Bronchial epithelial cell (primary cell): ENCODE data around the gene PITPNM3. TPM values are rescaled to one million over a fixed set of nuclear protein-coding genes. Genes with fewer than 3 reads are reported as not detected.
"Not testable (repeated sequence)": the region's sequence is repeated elsewhere in the genome, so short reads cannot be mapped to it uniquely, and the experiment has no call there.

ENCODE experiments used
- DNase-seq: peaks from one replicate; pipeline ENCODE4 v3.0.0-alpha.2; 2010; ENCODE audit warnings: low read depth
- FAIRE-seq: peaks from 2 replicates; lab custom pipeline; 2011; peaks lifted over from hg19 to GRCh38; lab: Jason Lieb, UNC
- H3K27me3 ChIP-seq: 2 replicates; pipeline ENCODE4 v1.5.1; 2011; ENCODE audit warnings: low read length; ENCODE audit not compliant: control insufficient read depth, insufficient read depth
- H3K36me3 ChIP-seq: 2 replicates; pipeline ENCODE4 v1.5.1; 2011; ENCODE audit warnings: low read length; ENCODE audit not compliant: control insufficient read depth, insufficient read depth
- H3K4me3 ChIP-seq: 2 replicates; pipeline ENCODE4 v1.5.1; 2011; ENCODE audit warnings: mild to moderate bottlenecking, low read depth, low read length, control low read depth
- CTCF ChIP-seq: IDR thresholded peaks from 2 replicates; pipeline ENCODE4 v1.5.1; 2011; ENCODE audit warnings: mild to moderate bottlenecking, moderate library complexity, low read length, control low read depth, inconsistent platforms; ENCODE audit not compliant: insufficient read depth, severe bottlenecking
- total RNA-seq: library from RNA; depleted of rRNA; stranded (reverse); fragments of >200 nt; gene quantifications from 2 replicates; pipeline ENCODE4 v1.2.1, GENCODE V29; 2014

Gene PITPNM3
- total RNA-seq, 1 donor from 2014 or later: 25.0 TPM

GRCh38 chr17:6487251-6488007 is 68.9 kb downstream of the PITPNM3 start:
- Histone ChIP-seq H3K36me3 (peaks cover 14% of the 10 kb centered on the region), H3K4me3 (no peak overlapping the region), H3K27me3 (no peaks in the 10 kb centered on the region)
- TF ChIP-seq CTCF: no peak
- DNase-seq: no peak
- FAIRE-seq: no peak

GRCh38 chr17:6485646-6486412 is 70.5 kb downstream of the PITPNM3 start:
- no peaks in the 10 kb centered on the region for H3K27me3 ChIP-seq
- TF ChIP-seq CTCF: no peak
- peaks cover 15% of the 10 kb centered on the region for H3K36me3 ChIP-seq
- no peak for DNase-seq
- no peak for FAIRE-seq
- H3K4me3 ChIP-seq: no peak overlapping the region

GRCh38 chr17:6483507-6483906 is 72.8 kb downstream of the PITPNM3 start:
- FAIRE-seq (no peak), DNase-seq (no peak)
- Histone ChIP-seq H3K4me3 (no peak overlapping the region), H3K27me3 (no peaks in the 10 kb centered on the region), H3K36me3 (peaks cover 16% of the 10 kb centered on the region)
- no peak for TF ChIP-seq CTCF

- not testable (repeated sequence) for H3K27me3 ChIP-seq, H3K4me3 ChIP-seq, DNase-seq, FAIRE-seq
- H3K36me3 ChIP-seq: peaks cover 17% of the 10 kb centered on the region
Observed at GRCh38 chr17:6482796-6483195, 73.6 kb downstream of the PITPNM3 start.

- no peak for TF ChIP-seq CTCF
- FAIRE-seq: no peak
- DNase-seq: no peak
- no peak overlapping the region for H3K4me3 ChIP-seq
- H3K36me3 ChIP-seq: peaks cover 17% of the 10 kb centered on the region
- H3K27me3 ChIP-seq: no peaks in the 10 kb centered on the region
Observed at GRCh38 chr17:6482105-6482455, 74.3 kb downstream of the PITPNM3 start.

- TF ChIP-seq CTCF: no peak
- peaks cover 23% of the 10 kb centered on the region for H3K36me3 ChIP-seq
- no peaks in the 10 kb centered on the region for H3K27me3 ChIP-seq
- no peak for FAIRE-seq
- H3K4me3 ChIP-seq: no peak overlapping the region
- no peak for DNase-seq
Observed at GRCh38 chr17:6480303-6480675, 76.1 kb downstream of the PITPNM3 start.
